HCEC 1CT (cell line): ENCODE results near the gene FERMT3.
"Not testable (repeated sequence)": the region's sequence is repeated elsewhere in the genome, so short reads cannot be mapped to it uniquely, and the experiment has no call there.

Experiments
- DNase-seq: peaks from one replicate; pipeline ENCODE4 v3.0.0-alpha.2; 2017

The FERMT3 gene

DNA sequence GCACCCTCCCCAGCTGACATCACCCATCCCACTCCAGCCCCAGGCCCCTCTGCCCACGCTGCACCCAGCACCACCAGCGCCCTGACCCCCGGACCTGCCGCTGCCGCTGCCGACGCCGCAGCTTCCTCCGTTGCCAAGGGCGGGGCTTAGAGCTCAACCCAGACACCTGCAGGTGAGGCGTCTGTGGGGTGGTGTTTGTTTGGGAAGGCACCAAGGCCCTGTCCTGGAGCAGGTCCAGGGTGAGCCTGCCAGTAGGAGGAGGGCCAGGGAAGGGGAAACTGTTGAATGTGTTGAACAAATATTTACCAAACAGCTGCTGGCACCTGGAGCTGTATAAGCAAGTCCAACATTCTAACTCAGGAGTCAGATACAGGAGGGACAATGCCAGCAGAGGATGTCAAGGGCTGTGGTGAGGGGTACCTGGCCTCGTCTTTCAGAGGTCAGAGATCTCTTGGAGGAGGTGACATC, 31.0 kb downstream of the FERMT3 start:
- no peak for DNase-seq

- no peak for DNase-seq
Measured at GRCh38 chr11:64238076-64238475, 31.6 kb downstream of the FERMT3 start.

GRCh38 chr11:64238999-64239398, 32.5 kb downstream of the FERMT3 start:
- no peak for DNase-seq

GRCh38 chr11:64239662-64240434, 33.3 kb downstream of the FERMT3 start:
- DNase-seq: no peak

DNA sequence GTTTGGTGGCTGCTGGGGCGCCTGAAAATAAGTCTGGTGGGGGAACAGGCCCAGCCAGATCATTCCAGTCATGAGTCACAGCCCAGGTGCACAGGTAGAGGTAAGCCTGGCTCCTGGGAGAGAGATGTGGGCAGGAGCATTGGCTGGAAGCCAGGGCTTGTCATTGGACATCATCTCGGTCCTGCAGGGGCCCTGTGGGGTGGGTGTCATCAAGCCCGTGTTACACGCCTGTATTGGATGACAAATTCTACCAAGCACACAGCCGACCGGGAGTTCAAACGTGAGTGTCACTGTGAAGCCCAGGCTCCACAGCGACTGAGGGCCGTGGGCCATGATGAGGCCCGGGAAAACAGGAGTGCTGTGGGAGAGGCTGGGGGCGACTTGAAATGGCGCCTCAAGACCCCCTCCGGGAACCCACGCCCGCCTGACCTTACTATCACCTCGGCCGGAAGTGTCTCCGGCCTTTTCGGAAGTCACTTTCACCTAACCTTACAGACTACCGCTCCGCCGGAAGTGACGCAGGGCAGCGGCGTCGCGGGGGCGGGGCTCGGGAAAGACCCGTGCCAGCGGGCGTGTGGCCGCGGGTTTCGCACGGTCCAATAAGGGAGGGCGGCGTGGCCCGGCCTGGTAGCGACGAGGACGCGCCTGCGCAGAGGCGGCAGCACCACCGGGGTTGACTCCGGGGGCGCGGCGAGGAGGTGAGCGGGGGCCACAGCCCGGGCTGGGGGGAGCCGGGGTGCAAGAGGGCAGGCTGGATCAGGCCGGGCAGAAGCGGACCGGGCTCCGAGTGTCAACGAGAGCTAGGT, 34.1 kb downstream of the FERMT3 start, which contains the start of gene FKBP2:
FKBP2 (plus strand) TSS at position 661 of the 806 bp plus-strand sequence. CDS start 1,293 bp downstream, outside the sequence.
- DNase-seq: peak; percentile 94

DNA sequence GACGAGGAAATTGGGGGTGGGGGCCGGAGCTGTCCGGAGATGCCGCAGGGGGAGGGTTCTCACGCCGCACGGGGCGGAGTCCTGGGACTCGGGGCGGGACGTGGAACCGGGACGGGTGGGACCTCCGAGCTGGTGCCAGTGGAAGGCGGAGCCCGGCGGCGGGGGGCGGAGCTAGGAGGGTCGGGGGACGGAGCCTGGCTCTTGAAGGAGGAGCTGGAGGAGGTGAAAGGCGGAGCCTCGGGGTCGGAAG, 34.6 kb downstream of the FERMT3 start:
- DNase-seq: peak; percentile 99

GRCh38 chr11:64241491-64242374, 35.2 kb downstream of the FERMT3 start:
- peak; percentile 20 for DNase-seq

GRCh38 chr11:64243236-64243854, 36.8 kb downstream of the FERMT3 start:
- no peak for DNase-seq

DNA sequence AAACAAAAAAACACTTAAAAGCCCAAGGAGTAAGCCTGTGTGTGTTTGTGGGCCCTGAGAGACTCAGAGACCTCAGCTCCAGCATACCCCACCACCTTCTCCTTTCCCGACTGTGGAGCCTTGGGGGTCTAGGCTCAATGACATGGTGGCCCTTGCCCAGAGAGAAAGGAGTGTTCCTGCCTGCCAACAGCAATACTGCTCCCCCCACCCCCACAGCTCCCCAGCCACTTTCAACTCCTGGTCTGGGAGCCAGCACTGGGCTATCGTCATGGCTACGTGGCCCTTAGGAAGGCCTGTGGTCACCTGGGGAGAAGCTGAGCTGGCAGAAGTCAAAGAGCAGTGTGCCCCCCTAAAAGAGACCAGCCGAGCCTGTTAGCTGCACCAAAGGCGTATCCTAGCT, 37.6 kb downstream of the FERMT3 start:
- DNase-seq: no peak

DNA sequence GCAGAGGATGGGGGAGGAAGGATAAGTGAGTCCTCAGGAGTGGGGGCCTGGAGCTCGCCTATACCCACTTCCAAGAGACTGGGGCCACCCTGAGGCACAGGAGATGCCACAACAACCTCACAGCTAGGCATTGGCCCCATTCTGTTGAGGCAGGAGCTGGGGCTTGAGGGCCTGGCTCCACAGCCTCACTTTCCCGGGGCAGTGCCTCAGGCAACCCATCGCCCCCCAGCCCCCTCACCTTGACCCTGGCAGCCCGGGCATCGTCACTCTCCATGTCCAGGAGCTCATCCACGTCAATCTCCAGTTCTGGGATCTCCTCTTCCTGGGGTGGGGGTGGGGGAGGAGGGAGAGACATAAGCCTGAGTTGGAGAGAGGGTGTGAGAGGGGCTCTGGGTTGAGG, 38.4 kb downstream of the FERMT3 start:
- DNase-seq: no peak

- no peak for DNase-seq
Measured at GRCh38 chr11:64245401-64245796, 38.9 kb downstream of the FERMT3 start.

GRCh38 chr11:64245797-64246620, 39.5 kb downstream of the FERMT3 start:
- peak; percentile 90 for DNase-seq

DNA sequence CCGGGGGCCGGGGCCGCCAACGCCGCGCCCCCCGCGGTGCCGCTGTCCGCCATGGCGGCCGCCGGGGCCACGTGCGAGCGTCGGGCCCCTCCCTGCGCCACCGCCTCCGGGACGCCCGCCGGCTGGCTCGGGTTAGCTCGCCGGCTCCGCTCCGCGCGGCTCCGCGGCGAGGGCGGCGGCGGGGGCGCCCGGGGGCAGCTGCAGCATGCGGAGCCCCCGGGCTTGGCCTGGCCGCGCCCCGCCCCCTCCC, 40.0 kb downstream of the FERMT3 start:
- DNase-seq: not testable (repeated sequence)

- DNase-seq: peak; percentile 88
Measured at GRCh38 chr11:64246871-64247728, 40.6 kb downstream of the FERMT3 start, which contains the start of gene PPP1R14B. PPP1R14B (minus strand) TSS chr11:64246943; CDS start chr11:64246673, 270 bp downstream.

GRCh38 chr11:64247729-64248531, 41.4 kb downstream of the FERMT3 start:
- DNase-seq: no peak

- DNase-seq: no peak
Measured at GRCh38 chr11:64248578-64248977, 42.1 kb downstream of the FERMT3 start.

DNA sequence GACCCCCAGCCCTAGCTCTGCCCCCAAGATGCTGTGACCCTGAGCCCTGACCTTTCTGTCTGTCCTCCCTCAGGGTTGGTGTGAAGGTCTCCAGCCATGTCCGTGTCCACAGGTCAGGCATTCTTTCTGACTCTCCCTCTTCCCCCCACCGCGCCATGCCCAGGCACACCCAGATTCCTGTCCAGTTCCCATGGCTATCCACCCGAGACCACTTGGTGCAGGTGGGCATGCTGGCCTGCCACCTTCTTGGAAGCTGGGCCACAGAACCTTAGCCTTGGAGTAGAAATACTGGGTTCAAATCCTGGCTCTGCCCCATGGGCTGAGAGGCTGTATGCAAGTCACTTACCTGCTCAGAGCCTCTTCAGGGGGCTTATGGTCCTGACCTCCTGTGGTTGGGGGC, 42.5 kb downstream of the FERMT3 start:
- no peak for DNase-seq

- DNase-seq: no peak
Measured at GRCh38 chr11:64249563-64250414, 43.3 kb downstream of the FERMT3 start.

- DNase-seq: no peak
Measured at GRCh38 chr11:64250415-64251015, 44.0 kb downstream of the FERMT3 start.
